Loucy (cell line): ENCODE measurements around the gene PBX1.

Experiments
- CTCF ChIP-seq: fragments of 200-600 bp; sonication (generic); conservative IDR thresholded peaks from 2 replicates; pipeline ENCODE4 v1.5.1; 2014; ENCODE audit warnings: mild to moderate bottlenecking, antibody characterized with exemption, low read length
- EZH2phosphoT487 ChIP-seq: fragments of 200-600 bp; IDR thresholded peaks from 2 replicates; pipeline ENCODE4 v1.6.1; 2018; ENCODE audit warnings: antibody characterized with exemption, mild to moderate bottlenecking, moderate library complexity, borderline replicate concordance

- TF ChIP-seq CTCF (no peak), EZH2phosphoT487 (no peak)
Observed at GRCh38 chr1:164856381-164856780, 297.4 kb downstream of the PBX1 start.
